Nephron progenitor cell (in vitro differentiated cells): ENCODE measurements around the gene RASSF8.

Experiments used
- DNase-seq: peaks from one replicate; pipeline ENCODE4 v3.0.0; 2021
- H3K27ac Mint-ChIP-seq: 2 replicates; pipeline ENCODE4 v1.8.0; 2021; ENCODE audit warnings: mild to moderate bottlenecking, moderate library complexity, mixed read lengths
- H3K27me3 Mint-ChIP-seq: 2 replicates; pipeline ENCODE4 v1.8.0; 2021; ENCODE audit warnings: mild to moderate bottlenecking, low read depth, mixed read lengths; ENCODE audit not compliant: poor library complexity
- H3K36me3 Mint-ChIP-seq: 2 replicates; pipeline ENCODE4 v1.8.0; 2021; ENCODE audit warnings: low read depth, mixed read lengths
- H3K4me1 Mint-ChIP-seq: 2 replicates; pipeline ENCODE4 v1.8.0; 2021; ENCODE audit warnings: mixed read lengths
- H3K4me3 Mint-ChIP-seq: 2 replicates; pipeline ENCODE4 v1.8.0; 2021; ENCODE audit warnings: mild to moderate bottlenecking, moderate library complexity, mixed read lengths
- H3K9me3 Mint-ChIP-seq: 2 replicates; pipeline ENCODE4 v1.8.0; 2021; ENCODE audit warnings: mild to moderate bottlenecking, moderate library complexity, mixed read lengths
- TF ChIP-seq, protein P1 (sequence below): fragments of 200-600 bp; sonication (generic); IDR thresholded peaks from 2 replicates; pipeline ENCODE4 v1.5.0; 2021; ENCODE audit warnings: antibody characterized with exemption

The RASSF8 gene

DNA sequence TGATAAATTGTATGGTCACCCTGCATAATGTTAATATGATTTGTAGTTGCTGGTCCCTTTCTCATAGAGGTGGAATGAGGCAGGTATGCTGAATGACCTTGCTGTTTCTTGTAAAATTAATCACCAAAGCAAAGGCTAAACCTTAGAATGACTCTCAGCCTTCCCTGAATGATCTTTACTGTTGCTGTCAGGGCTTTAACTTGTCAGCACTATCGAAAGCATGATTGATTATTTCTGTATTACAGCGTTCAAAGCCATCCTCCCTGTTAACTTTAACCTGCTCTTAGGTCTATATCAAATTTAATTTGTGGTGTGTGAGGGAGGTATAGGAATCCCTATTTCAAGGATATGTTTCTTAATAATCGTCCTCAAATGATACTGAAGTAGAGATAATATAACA is 23.1 kb downstream of the RASSF8 start:
- H3K4me1 Mint-ChIP-seq = peaks cover 52% of the 10 kb centered on the region
- DNase-seq = no peak
- H3K9me3 Mint-ChIP-seq = no peaks in the 10 kb centered on the region
- TF ChIP-seq, protein P1, sequence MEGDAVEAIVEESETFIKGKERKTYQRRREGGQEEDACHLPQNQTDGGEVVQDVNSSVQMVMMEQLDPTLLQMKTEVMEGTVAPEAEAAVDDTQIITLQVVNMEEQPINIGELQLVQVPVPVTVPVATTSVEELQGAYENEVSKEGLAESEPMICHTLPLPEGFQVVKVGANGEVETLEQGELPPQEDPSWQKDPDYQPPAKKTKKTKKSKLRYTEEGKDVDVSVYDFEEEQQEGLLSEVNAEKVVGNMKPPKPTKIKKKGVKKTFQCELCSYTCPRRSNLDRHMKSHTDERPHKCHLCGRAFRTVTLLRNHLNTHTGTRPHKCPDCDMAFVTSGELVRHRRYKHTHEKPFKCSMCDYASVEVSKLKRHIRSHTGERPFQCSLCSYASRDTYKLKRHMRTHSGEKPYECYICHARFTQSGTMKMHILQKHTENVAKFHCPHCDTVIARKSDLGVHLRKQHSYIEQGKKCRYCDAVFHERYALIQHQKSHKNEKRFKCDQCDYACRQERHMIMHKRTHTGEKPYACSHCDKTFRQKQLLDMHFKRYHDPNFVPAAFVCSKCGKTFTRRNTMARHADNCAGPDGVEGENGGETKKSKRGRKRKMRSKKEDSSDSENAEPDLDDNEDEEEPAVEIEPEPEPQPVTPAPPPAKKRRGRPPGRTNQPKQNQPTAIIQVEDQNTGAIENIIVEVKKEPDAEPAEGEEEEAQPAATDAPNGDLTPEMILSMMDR = no peak
- H3K36me3 Mint-ChIP-seq = peaks cover 3% of the 10 kb centered on the region
- H3K27ac Mint-ChIP-seq = no peak overlapping the region
- no peak overlapping the region for H3K4me3 Mint-ChIP-seq
- H3K27me3 Mint-ChIP-seq = no peaks in the 10 kb centered on the region

DNA sequence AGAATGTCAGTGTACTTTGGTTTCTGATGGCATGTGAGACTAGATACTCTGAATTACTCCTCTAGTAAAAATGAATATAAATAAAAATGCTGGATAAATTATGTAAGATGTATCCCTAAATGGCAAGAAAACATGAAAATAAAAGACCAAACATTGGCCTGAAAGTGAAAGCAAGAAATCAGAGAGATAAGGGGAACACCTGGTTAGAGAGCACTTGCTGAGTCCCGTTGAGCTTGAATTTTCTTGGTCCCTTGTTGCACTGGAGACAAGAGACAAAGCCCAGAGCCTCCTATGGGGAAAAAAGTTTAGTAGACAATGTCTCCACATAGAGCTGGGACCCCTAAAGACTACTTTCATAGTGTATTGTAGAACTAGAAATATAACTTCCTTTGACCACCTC is 23.9 kb downstream of the RASSF8 start:
- Mint-ChIP-seq H3K4me3 (no peak overlapping the region), H3K9me3 (no peaks in the 10 kb centered on the region), H3K27ac (peak overlapping the region; percentile 41), H3K36me3 (no peaks in the 10 kb centered on the region), H3K27me3 (no peaks in the 10 kb centered on the region), H3K4me1 (peaks cover 46% of the 10 kb centered on the region)
- TF ChIP-seq, protein P1 = no peak
- DNase-seq = no peak

DNA sequence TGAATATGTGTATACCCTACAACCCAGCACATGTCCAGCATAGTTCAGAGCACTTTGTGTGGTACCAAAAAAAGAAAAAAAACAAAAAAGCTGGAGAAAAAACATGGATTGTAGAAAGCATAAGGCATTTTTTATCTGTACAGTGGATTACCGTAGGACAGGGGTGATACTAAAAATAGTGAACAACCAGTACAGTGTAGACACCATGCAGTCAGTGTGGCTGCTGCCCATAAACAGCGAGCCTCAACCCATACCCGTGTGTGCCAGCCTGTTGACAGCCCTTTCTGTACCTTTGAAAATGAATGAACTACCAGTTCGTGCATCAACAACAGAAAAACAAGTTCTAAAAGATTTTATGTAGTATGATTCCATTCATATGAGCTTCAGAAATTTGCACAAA is 25.1 kb downstream of the RASSF8 start:
- DNase-seq = no peak
- Mint-ChIP-seq H3K27me3 (no peaks in the 10 kb centered on the region), H3K4me3 (no peak overlapping the region), H3K36me3 (no peaks in the 10 kb centered on the region), H3K4me1 (peaks cover 41% of the 10 kb centered on the region), H3K9me3 (no peaks in the 10 kb centered on the region), H3K27ac (no peak overlapping the region)
- TF ChIP-seq, protein P1 = no peak

DNA sequence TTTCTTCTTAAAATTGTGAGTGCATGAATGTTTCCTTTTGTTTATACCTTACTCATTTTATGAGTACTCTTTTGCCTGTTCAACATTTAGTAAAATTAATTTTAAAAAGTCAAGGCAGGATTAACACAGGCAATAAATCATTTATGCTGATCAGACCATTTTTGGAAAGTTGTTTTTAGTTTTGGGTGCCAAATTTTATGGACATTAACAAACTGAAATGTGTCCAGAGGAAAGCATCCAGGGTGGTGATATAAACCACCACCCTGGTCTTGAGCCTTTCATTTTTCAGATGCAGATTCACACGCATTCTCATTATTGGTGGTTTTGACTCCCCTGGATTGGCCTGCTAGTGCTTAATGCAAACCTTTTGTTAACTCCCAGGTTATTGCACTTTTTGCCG is 26.3 kb downstream of the RASSF8 start:
- no peak for DNase-seq
- TF ChIP-seq, protein P1 = no peak
- Mint-ChIP-seq H3K4me3 (no peak overlapping the region), H3K9me3 (no peaks in the 10 kb centered on the region), H3K27ac (no peak overlapping the region), H3K36me3 (no peaks in the 10 kb centered on the region), H3K4me1 (peaks cover 44% of the 10 kb centered on the region), H3K27me3 (no peaks in the 10 kb centered on the region)

DNA sequence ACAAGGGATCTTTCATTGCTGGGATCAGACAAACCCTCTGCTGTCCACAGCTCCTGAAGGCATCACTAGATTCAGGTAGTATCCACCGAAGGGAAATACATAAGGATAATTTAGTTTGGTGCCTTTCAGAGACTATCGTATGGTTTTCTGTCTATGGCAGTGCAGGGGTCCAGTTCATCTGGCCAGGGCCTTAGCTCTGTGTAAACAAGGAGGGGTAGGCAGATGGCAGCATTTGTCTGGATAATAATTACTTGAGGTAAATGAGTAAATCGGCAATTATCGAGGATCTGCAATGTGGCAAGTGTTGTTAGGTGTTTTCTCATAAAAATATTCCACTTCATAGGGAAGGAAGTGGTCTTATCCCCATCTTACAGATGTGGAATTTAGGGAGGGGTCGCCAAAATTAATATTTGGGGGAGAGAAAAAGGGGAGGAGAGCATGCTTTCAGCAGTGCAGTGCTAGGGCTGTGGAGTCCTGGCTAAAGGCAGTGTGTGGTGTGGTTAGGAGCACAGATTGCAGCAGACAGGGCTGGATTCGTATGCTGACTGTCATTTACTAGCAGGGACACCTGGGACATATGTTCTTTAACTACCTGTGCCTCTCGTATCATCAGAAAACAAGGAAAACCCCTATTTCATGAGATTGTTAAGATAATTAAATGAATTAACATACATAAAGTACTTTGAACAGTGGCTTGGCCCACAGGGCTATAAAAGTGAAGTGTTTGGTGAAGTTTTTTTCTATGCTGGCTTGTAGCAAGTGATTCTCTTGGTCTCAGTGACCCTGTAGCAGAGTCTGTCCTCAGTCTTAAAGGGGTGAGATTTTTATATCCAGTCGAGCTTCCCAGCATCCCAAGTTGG is 27.1 kb downstream of the RASSF8 start:
- no peak for DNase-seq
- H3K27ac Mint-ChIP-seq = peak overlapping the region; percentile 33
- TF ChIP-seq, protein P1 = no peak
- peaks cover 41% of the 10 kb centered on the region for H3K4me1 Mint-ChIP-seq
- no peaks in the 10 kb centered on the region for H3K9me3 Mint-ChIP-seq
- H3K27me3 Mint-ChIP-seq = no peaks in the 10 kb centered on the region
- H3K4me3 Mint-ChIP-seq = no peak overlapping the region
- H3K36me3 Mint-ChIP-seq = no peaks in the 10 kb centered on the region

DNA sequence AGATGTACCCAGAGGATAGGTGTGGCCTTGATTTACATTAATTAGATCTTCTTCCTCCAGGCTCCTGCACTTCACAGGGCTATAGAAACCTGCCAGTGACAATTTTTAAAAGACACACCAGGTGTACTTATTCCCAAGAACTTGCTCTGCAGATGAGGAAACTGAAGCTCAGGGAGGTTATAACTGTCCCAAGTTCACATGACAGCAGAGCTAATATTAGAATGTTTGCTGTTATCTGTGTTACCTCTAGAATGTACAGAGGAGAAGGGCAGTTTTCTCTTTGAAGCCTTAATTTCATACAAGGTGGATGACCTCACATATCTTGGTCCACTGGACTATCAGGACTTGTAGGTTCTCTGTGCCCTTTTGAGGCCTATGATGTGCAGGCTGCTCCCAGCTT is 27.7 kb downstream of the RASSF8 start:
- Mint-ChIP-seq H3K27ac (no peak overlapping the region), H3K27me3 (no peaks in the 10 kb centered on the region), H3K9me3 (no peaks in the 10 kb centered on the region), H3K36me3 (no peaks in the 10 kb centered on the region), H3K4me1 (peaks cover 37% of the 10 kb centered on the region), H3K4me3 (no peak overlapping the region)
- TF ChIP-seq, protein P1 = no peak
- no peak for DNase-seq
